Kidney epithelial cell (primary cell): ENCODE data around the gene RBPJ. TPM values are rescaled to one million over a fixed set of nuclear protein-coding genes. Genes with fewer than 3 reads are reported as not detected.

Experiments used
- DNase-seq: peaks from one replicate; pipeline ENCODE4 v3.0.0-alpha.2; 2010; ENCODE audit warnings: low read depth
- H3K27me3 ChIP-seq: 2 replicates; pipeline ENCODE4 v1.6.0; 2011; ENCODE audit warnings: low read length; ENCODE audit not compliant: control insufficient read depth, insufficient read depth
- H3K36me3 ChIP-seq: 2 replicates; pipeline ENCODE4 v1.5.1; 2011; ENCODE audit warnings: low read length; ENCODE audit not compliant: control insufficient read depth, insufficient read depth
- H3K4me3 ChIP-seq: 2 replicates; pipeline ENCODE4 v1.5.1; 2011; ENCODE audit warnings: low read depth, mild to moderate bottlenecking, control low read depth, low read length
- total RNA-seq: library from RNA; depleted of rRNA; stranded (reverse); fragments of >200 nt; gene quantifications from 2 replicates; pipeline ENCODE4 v1.2.3, GENCODE V29; 2015
- TF ChIP-seq, protein P1 (sequence below): IDR thresholded peaks from 2 replicates; pipeline ENCODE4 v1.5.1; 2011; ENCODE audit warnings: mild to moderate bottlenecking, moderate library complexity, low read length, control low read depth, inconsistent platforms; ENCODE audit not compliant: insufficient read depth, poor library complexity, severe bottlenecking

The RBPJ gene
- total RNA-seq, 1 donor from 2014 or later: 82.2 TPM

DNA sequence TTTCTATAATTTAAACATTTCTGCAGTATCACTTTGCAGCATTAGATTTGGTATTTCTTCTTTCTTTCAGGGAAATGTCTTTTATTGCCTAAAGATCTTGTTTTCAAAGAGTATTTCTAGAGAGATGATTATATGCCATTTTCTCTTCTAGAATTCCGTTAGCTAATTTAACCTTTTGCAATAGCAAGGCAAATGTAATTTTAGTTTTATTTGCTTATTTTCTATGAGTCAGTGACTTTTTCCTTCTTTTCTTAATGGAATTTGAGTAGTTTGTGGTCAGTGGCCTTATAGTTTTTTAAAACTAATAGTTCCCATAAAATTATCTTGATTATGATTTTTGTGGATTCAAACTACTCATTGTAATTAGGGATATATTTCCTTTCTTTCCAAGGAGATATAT lies 97.3 kb downstream of the RBPJ start:
- TF ChIP-seq, protein P1, sequence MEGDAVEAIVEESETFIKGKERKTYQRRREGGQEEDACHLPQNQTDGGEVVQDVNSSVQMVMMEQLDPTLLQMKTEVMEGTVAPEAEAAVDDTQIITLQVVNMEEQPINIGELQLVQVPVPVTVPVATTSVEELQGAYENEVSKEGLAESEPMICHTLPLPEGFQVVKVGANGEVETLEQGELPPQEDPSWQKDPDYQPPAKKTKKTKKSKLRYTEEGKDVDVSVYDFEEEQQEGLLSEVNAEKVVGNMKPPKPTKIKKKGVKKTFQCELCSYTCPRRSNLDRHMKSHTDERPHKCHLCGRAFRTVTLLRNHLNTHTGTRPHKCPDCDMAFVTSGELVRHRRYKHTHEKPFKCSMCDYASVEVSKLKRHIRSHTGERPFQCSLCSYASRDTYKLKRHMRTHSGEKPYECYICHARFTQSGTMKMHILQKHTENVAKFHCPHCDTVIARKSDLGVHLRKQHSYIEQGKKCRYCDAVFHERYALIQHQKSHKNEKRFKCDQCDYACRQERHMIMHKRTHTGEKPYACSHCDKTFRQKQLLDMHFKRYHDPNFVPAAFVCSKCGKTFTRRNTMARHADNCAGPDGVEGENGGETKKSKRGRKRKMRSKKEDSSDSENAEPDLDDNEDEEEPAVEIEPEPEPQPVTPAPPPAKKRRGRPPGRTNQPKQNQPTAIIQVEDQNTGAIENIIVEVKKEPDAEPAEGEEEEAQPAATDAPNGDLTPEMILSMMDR: no peak
- no peaks in the 10 kb centered on the region for H3K36me3 ChIP-seq
- no peak for DNase-seq
- no peak overlapping the region for H3K4me3 ChIP-seq
- H3K27me3 ChIP-seq: no peaks in the 10 kb centered on the region

GRCh38 chr4:26418850-26419249 lies 98.0 kb downstream of the RBPJ start:
- Histone ChIP-seq H3K36me3 (no peaks in the 10 kb centered on the region), H3K4me3 (no peak overlapping the region), H3K27me3 (no peaks in the 10 kb centered on the region)
- TF ChIP-seq, protein P1: no peak
- DNase-seq: no peak

- Histone ChIP-seq H3K27me3 (no peaks in the 10 kb centered on the region), H3K36me3 (peaks cover 2% of the 10 kb centered on the region)
- DNase-seq: no peak
Observed at GRCh38 chr4:26420438-26420837, 99.6 kb downstream of the RBPJ start.

DNA sequence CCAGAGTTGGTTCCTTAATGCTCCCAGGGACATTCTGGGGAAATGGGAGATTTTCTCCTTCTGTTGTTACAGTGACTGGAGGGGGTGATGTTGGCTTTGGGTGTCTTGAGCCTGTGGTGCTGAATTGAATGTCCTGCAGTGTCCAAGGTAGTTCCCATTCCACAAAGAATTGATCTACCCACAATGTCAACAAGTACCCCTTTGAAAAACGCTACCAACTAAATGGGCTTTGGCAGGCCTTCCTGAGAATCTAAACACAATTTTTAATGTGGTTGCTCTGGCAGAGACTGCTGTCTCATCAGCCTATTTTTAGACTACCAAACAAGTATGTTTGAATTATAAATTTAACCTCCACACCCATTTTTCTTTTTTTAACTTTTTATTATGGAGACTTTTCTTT lies 100.1 kb downstream of the RBPJ start:
- no peak for DNase-seq
- H3K27me3 ChIP-seq: no peaks in the 10 kb centered on the region
- TF ChIP-seq, protein P1: no peak
- peaks cover 2% of the 10 kb centered on the region for H3K36me3 ChIP-seq
- no peak overlapping the region for H3K4me3 ChIP-seq

More at GRCh38 chr4:26420438-26420837, 99.6 kb downstream of the RBPJ start:
- TF ChIP-seq, protein P1: no peak
- H3K4me3 ChIP-seq: no peak overlapping the region

- no peak for DNase-seq
- Histone ChIP-seq H3K27me3 (no peaks in the 10 kb centered on the region), H3K36me3 (peaks cover 2% of the 10 kb centered on the region), H3K4me3 (no peak overlapping the region)
- TF ChIP-seq, protein P1: no peak
Observed at GRCh38 chr4:26424153-26424552, 103.3 kb downstream of the RBPJ start.

- TF ChIP-seq, protein P1: no peak
- H3K36me3 ChIP-seq: peaks cover 2% of the 10 kb centered on the region
- DNase-seq: no peak
- no peaks in the 10 kb centered on the region for H3K27me3 ChIP-seq
- H3K4me3 ChIP-seq: no peak overlapping the region
Observed at GRCh38 chr4:26424838-26425237, 104.0 kb downstream of the RBPJ start.
